HG03460 (cell line): Measurements from ENCODE around the gene SLF1.
"Not testable (repeated sequence)": the region's sequence is repeated elsewhere in the genome, so short reads cannot be mapped to it uniquely, and the experiment has no call there.

Experiments used
- ATAC-seq: cut with Tn5 transposase; IDR thresholded peaks from one replicate; pipeline ENCODE4 v1.9.1; 2021; ENCODE audit not compliant: unreplicated experiment

SLF1 gene

GRCh38 chr5:94618493-94619328 is at the start of gene SLF1, which contains the start of gene KIAA0825:
SLF1 (plus strand) TSS chr5:94618669; CDS start chr5:94628811, 10,142 bp downstream.
KIAA0825 (minus strand) TSS chr5:94618604; CDS start chr5:94537126, 81,478 bp downstream.
- peak; percentile 97 for ATAC-seq

GRCh38 chr5:94571415-94571814 is 47.1 kb upstream of the SLF1 start:
- no peak for ATAC-seq

- ATAC-seq: not testable (repeated sequence)
These were observed 45.1 kb upstream of the SLF1 start for GRCh38 chr5:94573349-94573748.

GRCh38 chr5:94575196-94575595 is 43.3 kb upstream of the SLF1 start:
- no peak for ATAC-seq

GRCh38 chr5:94577466-94578245 is 40.8 kb upstream of the SLF1 start:
- ATAC-seq: peak; percentile 86

- ATAC-seq: no peak
These were observed 23.1 kb upstream of the SLF1 start for GRCh38 chr5:94595281-94595840.

- no peak for ATAC-seq
These were observed 4.9 kb upstream of the SLF1 start for GRCh38 chr5:94613583-94613982.

GRCh38 chr5:94614156-94614805 is 4.2 kb upstream of the SLF1 start:
- no peak for ATAC-seq

- no peak for ATAC-seq
These were observed 2.6 kb upstream of the SLF1 start for GRCh38 chr5:94615862-94616261.

GRCh38 chr5:94618029-94618492 is 408 bp upstream of the SLF1 start:
- ATAC-seq: peak; percentile 32

- ATAC-seq: no peak
These were observed 1.8 kb downstream of the SLF1 start for GRCh38 chr5:94620256-94620655.

GRCh38 chr5:94621763-94622162 is 3.3 kb downstream of the SLF1 start:
- ATAC-seq: no peak

GRCh38 chr5:94623011-94623410 is 4.5 kb downstream of the SLF1 start:
- no peak for ATAC-seq

GRCh38 chr5:94623877-94624276 is 5.4 kb downstream of the SLF1 start:
- ATAC-seq: no peak

GRCh38 chr5:94627191-94627590 is 8.7 kb downstream of the SLF1 start:
- ATAC-seq: no peak

GRCh38 chr5:94632024-94632423 is 13.6 kb downstream of the SLF1 start:
- ATAC-seq: peak; percentile 99

GRCh38 chr5:94640176-94640575 is 21.7 kb downstream of the SLF1 start:
- ATAC-seq: no peak

GRCh38 chr5:94645053-94645452 is 26.6 kb downstream of the SLF1 start:
- no peak for ATAC-seq

- no peak for ATAC-seq
These were observed 28.3 kb downstream of the SLF1 start for GRCh38 chr5:94646758-94647157.

GRCh38 chr5:94649874-94650273 is 31.4 kb downstream of the SLF1 start:
- no peak for ATAC-seq

- ATAC-seq: no peak
These were observed 39.8 kb downstream of the SLF1 start for GRCh38 chr5:94658272-94658671.
